KOPT-K1 (cell line): ENCODE data around the gene LYPD5.
"Not testable (repeated sequence)": the region's sequence is repeated elsewhere in the genome, so short reads cannot be mapped to it uniquely, and the experiment has no call there.

Experiments
- H3K27ac ChIP-seq: fragments of 200-600 bp; sonication (generic); 2 replicates; pipeline ENCODE4 v1.5.1; 2016; ENCODE audit warnings: antibody characterized with exemption, mild to moderate bottlenecking, low read depth, low read length; ENCODE audit not compliant: poor library complexity, severe bottlenecking
- H3K36me3 ChIP-seq: fragments of 200-600 bp; sonication (generic); 2 replicates; pipeline ENCODE4 v1.5.1; 2017; ENCODE audit warnings: antibody characterized with exemption, mild to moderate bottlenecking, low read length, moderate library complexity; ENCODE audit not compliant: insufficient read depth
- H3K9me3 ChIP-seq: fragments of 200-600 bp; sonication (generic); 2 replicates; pipeline ENCODE4 v1.5.1; 2017; ENCODE audit warnings: antibody characterized with exemption, low read length, mild to moderate bottlenecking; ENCODE audit not compliant: insufficient read depth, poor library complexity, severe bottlenecking

Gene LYPD5

GRCh38 chr19:43812688-43813087 lies 10.4 kb upstream of the LYPD5 start:
- H3K27ac ChIP-seq, result no peak overlapping the region
- no peaks in the 10 kb centered on the region for H3K9me3 ChIP-seq
- no peaks in the 10 kb centered on the region for H3K36me3 ChIP-seq

DNA sequence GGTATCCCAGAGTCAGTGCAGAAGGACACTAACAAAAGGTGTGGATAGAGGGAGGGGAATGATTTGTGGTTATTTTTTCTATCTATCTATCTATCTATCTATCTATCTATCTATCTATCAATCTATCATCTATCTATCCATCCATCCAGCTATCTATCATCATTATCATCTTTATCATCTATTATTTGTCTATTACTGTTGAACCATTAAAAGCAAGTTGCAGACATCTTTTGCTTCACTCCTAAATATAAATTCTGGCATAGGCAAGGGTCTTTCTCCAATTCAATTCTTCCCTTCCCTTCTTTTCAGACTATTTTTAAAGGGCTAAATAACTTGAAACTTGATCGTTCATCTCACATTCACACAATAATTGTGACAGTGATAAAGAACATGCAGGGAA lies 10.0 kb upstream of the LYPD5 start:
- no peaks in the 10 kb centered on the region for H3K36me3 ChIP-seq
- H3K9me3 ChIP-seq, result no peaks in the 10 kb centered on the region
- no peak overlapping the region for H3K27ac ChIP-seq

- H3K9me3 ChIP-seq, result no peaks in the 10 kb centered on the region
- no peak overlapping the region for H3K27ac ChIP-seq
- no peaks in the 10 kb centered on the region for H3K36me3 ChIP-seq
Measured at GRCh38 chr19:43811837-43812236, 9.6 kb upstream of the LYPD5 start.

DNA sequence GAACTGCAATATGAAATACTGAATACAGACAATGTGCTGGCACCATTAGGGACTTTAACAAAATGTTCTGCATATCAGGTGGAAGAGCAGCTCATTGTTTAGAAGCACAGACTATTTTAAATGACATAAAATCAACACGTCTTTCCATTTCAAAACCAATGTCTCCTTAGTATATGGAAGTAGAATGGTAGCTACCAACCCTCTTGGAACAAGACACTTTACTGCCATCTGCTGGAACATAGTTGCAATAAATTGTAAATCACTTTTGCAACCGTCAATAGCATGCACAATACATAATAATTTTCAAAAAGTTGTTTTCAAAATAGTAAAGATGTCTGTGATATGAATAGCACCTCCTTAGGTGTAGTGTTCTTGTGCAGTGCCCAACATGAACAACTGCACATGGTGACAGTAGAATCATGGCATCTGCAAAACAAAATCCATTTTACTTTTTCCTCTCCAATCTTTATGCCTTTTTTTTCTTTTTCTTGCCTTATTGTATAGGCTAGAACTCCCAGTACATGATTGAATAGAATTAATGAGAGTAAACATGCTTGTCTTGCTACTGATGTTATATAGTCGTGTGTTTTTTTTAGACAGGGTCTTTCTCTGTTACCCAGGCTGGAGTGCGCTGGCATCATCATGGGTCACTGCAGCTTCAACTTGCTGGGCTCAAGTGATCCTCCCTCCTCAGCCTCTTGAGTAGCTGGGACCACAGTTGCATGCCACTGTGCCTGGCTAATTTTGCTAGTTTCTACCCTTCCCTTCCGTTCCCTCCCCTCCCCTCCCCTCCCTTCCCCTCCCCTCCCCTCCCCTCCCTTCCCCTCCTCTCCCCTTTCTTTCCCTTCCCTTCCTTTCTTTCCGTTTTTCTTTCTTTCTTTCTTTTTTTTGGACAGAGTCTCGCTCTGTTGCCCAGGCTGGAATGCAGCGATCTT lies 7.8 kb upstream of the LYPD5 start:
- Histone ChIP-seq H3K9me3 (no peaks in the 10 kb centered on the region), H3K36me3 (no peaks in the 10 kb centered on the region), H3K27ac (no peak overlapping the region)

GRCh38 chr19:43807651-43808050 lies 5.4 kb upstream of the LYPD5 start:
- H3K27ac ChIP-seq, result no peak overlapping the region
- H3K9me3 ChIP-seq, result no peaks in the 10 kb centered on the region
- H3K36me3 ChIP-seq, result no peaks in the 10 kb centered on the region

GRCh38 chr19:43806848-43807247 lies 4.6 kb upstream of the LYPD5 start:
- Histone ChIP-seq H3K36me3 (no peaks in the 10 kb centered on the region), H3K27ac (no peak overlapping the region), H3K9me3 (no peaks in the 10 kb centered on the region)

DNA sequence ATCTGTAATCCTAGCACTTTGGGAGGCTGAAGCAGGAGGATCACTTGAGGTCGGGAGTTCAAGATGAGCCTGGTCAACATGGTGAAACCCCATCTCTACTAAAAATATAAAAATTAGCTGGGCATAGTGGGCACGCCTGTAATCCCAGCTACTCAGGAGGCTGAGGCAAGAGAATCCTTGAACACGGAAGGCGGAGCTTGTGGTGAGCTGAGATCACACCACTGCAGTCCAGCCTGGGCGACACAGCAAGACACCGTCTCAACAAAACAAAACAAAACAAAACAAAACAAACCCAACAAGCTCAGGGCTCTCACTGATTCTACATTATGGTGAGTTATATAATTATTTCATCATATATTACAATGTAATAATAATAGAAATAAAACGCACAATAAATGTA lies 4.2 kb upstream of the LYPD5 start:
- not testable (repeated sequence) for H3K27ac ChIP-seq, H3K36me3 ChIP-seq, H3K9me3 ChIP-seq

GRCh38 chr19:43804432-43804831 lies 2.2 kb upstream of the LYPD5 start:
- H3K36me3 ChIP-seq, result no peaks in the 10 kb centered on the region
- H3K9me3 ChIP-seq, result no peaks in the 10 kb centered on the region

GRCh38 chr19:43799502-43800142 lies 2.6 kb downstream of the LYPD5 start:
- no peaks in the 10 kb centered on the region for H3K9me3 ChIP-seq
- H3K27ac ChIP-seq, result no peak overlapping the region
- no peaks in the 10 kb centered on the region for H3K36me3 ChIP-seq

More at GRCh38 chr19:43804432-43804831, 2.2 kb upstream of the LYPD5 start:
- no peak overlapping the region for H3K27ac ChIP-seq

DNA sequence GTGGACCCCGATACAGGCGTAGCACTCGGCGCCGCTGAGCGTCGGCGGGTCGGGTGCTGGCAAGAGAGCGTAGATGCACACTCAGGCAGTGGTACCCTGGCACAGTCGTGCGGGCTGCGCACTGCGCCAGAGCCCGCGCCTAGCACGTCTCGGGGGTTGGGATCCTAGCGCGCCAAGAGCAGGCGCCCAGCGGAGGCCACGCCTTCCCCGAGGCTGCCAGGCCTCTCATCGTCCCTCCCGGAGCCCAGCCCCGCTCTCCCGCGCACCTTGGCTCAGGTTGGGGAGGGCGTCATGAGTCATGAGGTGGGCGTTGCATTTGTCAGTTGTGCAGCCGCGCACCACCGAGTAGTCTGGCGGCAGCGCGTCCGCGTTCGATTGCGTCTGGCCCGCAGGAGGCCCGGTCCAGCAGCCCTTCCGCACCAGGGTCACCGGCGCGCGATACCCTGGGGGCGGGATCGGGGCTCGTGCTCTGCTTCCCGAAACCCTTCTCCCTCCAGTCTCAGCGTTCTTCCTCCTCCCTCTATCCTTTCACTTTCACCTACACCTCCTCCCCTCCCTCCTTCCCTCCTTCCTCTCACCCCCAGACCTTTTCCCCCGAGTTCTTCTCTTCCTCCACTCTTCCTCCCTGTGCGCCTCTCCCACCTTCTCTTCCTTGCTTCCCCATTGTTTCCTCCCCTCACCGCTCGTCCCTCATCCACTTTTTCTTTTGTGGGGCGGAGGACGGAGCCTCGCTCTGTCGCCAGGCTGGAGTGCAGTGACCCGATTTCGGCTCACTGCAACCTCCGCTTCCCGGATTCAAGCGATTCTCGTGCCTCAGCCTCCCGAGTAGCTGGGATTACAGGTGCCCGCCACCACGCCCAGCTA lies 3.5 kb downstream of the LYPD5 start:
- H3K27ac ChIP-seq, result no peak overlapping the region
- H3K36me3 ChIP-seq, result no peaks in the 10 kb centered on the region
- H3K9me3 ChIP-seq, result no peaks in the 10 kb centered on the region

- Histone ChIP-seq H3K36me3 (no peaks in the 10 kb centered on the region), H3K27ac (no peak overlapping the region), H3K9me3 (no peaks in the 10 kb centered on the region)
Measured at GRCh38 chr19:43798026-43798545, 4.2 kb downstream of the LYPD5 start.

DNA sequence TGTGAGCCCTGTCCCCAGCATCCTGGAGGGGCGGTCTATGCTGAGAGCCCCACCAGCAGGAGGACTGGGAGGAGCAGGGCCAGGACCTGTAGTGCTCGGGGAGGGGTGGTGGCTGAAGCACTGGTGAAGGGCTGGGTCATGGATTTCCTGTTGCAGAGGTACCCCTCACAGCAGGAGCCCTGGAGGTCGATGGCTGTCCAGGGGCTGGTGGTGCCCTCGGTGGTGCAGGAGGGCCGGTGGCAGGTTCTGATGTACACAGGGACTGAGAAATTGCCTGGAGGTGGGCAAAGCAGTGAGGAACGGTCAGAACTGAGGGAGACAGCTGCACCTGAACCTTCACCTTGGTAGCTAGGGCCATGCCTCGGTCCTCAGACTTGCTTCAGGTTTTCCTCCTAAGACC lies 4.7 kb downstream of the LYPD5 start:
- Histone ChIP-seq H3K36me3 (no peaks in the 10 kb centered on the region), H3K27ac (no peak overlapping the region), H3K9me3 (no peaks in the 10 kb centered on the region)

DNA sequence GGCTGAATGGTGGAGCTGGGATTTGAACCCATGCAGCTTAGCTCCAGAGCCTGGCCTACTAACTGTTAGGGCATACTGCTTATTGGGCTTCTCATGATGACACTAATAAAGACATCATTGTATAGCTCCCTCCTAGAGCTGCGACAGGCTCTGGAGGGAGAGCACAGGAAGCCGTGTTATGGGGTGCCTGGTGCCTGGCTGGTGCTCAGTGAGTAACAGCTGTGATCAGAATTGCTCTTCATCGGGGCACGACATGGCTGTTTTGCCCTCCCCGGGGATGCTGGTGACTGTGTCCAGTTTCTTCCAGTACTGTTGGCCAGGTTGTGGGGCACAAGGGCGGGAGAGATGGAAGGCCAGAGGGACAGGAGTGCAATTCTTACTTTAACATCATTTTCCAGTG lies 5.1 kb downstream of the LYPD5 start:
- no peaks in the 10 kb centered on the region for H3K9me3 ChIP-seq
- H3K36me3 ChIP-seq, result no peaks in the 10 kb centered on the region
- no peak overlapping the region for H3K27ac ChIP-seq

GRCh38 chr19:43790587-43790986 lies 11.7 kb downstream of the LYPD5 start:
- H3K27ac ChIP-seq, result no peak overlapping the region
- no peaks in the 10 kb centered on the region for H3K36me3 ChIP-seq
- no peaks in the 10 kb centered on the region for H3K9me3 ChIP-seq

GRCh38 chr19:43789029-43789428 lies 13.2 kb downstream of the LYPD5 start:
- no peak overlapping the region for H3K27ac ChIP-seq

More at GRCh38 chr19:43789029-43789428, 13.2 kb downstream of the LYPD5 start:
- Histone ChIP-seq H3K9me3 (no peaks in the 10 kb centered on the region), H3K36me3 (no peaks in the 10 kb centered on the region)
